ENCODE data around the gene TMEM184A.

The TMEM184A gene

DNA sequence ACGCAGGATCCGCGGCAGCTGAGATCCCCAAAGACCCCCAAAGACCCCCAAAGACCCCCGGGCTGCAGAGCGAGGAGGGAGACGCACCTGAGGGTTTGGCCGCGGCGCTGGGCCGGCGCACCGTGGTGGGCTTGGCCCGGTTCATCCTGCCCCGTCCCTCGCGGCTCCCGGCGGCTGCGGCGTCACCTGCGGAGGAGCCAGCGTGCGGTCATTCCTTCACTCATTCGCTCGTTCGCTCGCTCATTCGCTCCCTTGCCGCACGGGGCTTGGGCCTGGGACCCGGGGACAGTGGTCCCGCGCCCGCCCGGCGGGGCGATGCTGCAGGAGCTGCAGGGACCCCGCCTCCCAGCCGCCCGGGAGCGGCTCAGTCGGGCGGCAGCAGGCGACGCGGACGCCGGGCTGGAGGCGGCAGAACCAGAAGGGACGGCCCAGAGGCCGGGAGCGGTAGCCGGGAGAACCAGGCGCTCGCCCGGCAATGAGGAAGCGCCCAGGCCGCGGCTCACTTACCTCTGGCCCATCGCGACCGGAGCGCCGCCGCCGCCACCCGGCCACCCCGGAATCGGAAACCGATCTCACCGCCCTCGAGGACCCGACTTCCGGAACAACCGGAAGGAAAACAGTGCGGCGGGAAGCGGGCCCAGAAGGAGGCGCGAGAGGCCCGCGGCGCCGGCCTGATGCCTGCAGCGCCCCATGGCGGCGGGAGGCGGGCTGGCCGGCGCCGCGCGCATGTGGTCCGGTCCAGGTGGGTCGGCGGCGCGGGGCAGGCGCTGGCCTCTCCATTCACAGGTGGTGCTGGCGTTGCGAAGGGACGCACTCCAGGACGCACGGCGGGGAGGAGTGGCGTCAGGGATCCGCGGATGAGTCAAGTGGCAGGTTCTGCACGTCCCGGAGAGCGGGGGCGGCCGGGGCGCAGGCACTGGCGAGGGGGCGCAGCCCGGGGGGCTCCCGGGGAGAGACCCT is 51.9 kb downstream of the TMEM184A start, which contains the start of gene INTS1:
Gene INTS1, minus strand, starts transcription at position 574 of the 960 bp plus-strand sequence. Its CDS starts 429 bp downstream, at position 145.
- FAIRE-seq (no peak), DNase-seq (ENCODE audit: low spot score) (peak; percentile 75)

DNA sequence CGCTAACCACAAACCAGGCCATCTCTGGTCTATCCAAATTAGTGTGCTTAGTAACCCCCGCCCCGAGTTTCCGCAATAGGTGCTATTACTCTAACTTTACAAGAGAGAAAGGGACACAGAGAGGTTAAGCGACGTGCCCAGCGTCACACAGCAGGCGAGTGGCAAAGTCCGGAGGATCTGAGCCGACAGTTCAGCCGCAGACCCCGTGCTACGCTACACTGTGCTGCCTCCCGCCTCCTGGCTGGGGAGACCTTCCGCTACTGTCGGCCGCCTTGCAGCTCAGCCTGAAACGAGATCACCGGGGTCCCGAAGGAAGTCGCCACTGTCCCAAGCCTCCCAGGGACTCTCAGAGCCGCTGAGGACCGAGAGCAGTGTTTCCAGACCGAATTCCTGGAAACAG is 52.6 kb downstream of the TMEM184A start:
- DNase-seq (ENCODE audit: low spot score) (no peak), FAIRE-seq (no peak)

DNA sequence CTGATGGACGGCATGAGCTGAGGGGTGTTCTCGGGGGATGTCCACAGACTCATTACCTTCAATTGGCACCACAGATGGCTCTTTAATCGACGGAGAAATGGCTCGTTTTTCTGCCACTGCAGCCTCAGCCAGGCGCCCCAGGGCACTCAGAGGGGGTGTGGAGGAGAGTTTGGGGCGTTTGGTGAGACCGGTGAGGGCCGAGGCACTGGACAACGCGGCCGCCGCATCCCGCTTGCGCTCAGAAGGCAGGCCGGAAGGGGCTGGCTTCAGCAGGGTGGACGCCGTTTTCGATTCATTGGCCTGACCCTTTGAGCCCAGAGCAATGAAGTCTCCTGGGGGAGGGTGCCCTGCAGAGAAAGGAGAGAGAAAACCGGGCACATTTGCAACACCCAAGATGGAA is 53.2 kb downstream of the TMEM184A start:
- no peak for DNase-seq (ENCODE audit: low spot score)
- no peak for FAIRE-seq

DNA sequence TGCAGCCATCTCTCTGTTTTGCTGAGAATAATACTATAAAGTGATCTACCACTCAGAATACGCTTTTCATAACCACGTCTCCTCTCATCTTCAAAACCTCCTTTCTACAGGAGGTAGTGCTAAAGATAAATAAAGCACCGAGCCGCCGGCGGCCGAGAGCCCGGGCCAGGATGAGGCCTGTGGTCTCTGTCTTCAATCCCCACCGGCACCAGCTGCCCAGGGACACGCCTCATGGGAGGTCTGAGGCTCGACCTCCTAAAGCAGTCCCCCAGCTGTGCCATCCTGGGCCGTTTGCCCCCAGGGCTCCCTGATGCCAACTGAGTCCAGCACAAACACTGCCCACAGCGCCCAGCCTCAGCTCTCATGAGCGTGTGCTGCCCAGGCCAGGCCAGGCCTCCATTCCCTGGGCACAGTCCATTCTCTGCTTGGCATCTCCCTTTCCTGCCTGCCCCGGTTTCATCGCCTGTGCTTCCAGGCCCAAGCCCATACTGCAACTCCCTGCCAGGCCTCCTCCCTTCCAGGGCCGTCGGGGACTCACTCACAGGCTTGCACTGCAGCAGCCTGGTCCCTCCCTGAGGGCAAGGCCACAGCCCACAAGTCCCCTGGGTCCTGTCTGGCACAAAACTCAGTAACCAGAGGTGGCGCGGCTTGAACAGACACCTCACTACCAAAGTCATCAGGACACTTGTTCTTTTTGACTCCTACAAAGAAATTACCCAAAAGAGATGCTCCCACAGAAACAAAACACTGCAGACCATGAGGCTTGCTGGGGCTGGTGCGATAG is 54.3 kb downstream of the TMEM184A start:
- no peak for DNase-seq (ENCODE audit: low spot score)
- no peak for FAIRE-seq

DNA sequence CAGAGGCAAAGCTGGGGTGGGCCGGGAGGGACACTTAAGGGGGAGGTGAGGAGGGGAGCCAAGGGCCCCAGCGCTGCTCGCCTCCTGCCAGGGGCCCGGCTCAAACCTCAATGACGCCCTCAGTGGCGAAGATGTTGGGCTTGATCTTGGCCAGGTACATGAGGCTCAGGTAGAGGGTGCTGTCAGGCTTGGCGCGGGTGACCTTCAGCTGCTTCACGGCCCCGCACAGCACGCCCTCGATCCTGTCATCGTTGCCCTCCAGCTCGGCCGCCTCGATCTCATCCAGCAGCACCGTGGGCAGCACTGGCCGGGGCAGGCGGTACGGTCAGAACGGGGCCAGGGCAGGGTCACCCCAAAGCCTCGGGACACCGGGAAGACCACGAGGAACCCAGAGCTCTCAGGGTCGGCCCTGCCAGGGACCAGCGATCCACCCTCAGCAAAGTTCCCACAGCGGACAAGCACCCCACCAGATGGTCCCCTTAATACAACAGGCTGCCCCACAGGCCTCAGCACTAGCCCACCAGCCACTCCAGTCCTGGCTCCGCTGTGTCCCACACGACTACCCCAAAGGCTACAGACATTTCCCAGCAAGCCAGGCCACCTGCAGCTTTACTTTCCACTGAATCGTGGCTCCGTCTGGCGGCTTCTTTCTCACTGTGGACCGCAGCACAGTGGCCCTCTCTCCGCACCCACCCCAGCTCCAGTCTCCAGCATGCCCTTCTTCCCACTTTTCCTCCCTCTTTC is 55.8 kb downstream of the TMEM184A start:
- no peak for DNase-seq (ENCODE audit: low spot score)
- no peak for FAIRE-seq

DNA sequence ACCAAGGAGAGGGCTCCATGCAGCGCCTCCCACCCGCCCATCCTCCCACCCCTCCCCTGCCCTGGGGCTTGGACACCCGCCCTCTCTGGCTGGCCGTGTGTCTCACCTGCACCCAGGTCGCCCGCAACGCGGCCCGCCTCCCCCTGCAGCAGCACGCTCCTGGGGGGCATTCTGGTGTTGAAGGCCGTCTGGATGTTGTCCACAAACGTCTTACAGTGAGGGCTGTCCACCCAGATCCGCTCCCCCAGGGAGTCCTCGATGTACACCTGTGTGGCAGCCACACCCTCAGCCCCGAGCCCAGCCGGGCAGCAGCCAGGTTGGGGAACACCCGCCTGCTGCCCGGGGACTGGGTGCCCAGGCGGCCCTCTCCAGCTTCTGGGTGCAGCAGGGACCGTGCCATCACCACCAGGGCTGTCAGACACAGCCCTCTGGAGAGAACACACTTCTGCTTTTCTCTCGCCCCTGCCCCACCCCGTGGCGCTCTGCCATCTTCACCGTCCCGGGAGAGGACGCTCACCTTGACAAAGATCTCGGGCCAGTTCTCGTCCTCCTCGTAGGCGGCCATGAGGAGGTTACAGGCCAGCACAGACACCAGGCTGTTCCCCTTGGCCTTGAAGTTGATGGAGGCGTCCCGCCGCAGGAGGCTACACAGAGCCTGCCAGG is 56.5 kb downstream of the TMEM184A start:
- no peak for DNase-seq (ENCODE audit: low spot score)
- no peak for FAIRE-seq

DNA sequence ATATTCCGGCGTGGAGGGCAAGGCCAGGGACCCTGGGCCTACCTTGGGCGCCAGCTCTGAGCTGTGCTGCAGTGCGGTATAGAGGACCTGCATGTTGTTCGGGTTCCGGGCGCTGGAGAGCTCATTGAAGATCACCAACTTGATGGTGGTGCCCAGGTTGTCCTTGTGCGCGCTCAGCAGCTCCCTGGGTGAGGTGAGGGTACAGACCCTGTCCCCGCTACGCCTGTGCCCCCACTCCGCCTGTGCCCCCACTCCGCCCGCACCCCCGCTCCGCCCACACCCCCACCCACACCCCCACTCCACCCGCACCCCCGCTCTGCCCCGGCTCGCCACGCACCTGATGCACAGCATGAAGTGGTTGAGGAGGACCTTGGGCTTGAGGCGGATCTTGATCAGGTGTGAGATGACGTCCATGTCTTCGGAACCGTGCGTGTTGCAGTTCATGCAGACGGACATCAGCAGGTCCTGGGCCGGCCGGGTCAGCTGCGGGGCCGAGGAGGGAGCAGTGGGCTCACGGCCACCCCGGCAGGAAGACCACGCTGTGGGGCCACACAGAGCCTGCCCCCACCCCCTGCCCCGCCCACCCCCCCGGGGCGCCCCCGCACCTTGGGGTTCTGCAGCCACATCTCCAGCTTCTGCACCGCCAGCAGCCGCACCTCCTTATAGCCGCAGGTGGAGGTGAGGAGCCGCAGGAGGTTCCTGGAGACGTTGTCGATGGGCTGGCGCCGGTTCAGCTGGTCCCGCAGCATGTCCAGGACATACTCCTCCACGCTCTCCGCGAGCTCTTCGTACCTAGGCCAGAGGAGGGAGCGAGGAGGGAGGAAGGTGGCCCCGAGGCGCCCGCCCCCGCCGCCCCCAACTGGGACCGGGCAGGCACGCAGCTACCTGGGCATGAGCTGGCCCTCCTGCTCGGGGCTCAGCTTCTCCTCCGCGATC is 57.4 kb downstream of the TMEM184A start:
- DNase-seq (ENCODE audit: low spot score) (no peak), FAIRE-seq (no peak)

DNA sequence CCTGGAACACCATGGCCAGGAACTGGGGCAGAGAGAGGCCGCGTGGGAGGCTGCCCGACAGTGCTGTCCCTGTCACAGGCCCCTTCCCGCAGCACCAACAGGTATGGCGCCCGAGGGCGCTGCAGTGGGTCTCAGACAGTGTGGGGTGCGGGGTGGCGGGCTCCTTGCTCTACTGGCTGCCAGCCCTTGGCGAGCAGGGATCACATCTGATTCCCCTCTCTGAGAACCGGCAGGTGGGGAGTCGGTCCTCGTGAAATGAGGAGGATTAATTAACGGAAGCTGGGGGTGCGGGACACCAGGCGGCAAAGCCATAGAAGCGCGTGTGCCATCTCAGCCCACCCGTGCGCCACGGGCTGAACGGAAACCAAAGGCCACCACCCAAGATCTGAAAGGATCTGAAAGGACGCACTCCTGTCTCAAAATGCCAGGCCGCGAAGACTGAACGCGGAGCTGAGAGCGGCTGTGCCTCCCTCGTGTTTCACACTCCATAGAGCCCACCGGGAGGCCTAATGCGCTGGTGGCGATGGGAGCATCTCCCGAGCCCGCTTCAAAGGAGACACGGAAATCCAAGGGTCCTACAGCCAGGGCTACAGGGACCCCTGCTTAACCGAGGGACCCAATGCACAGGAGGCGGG is 58.6 kb downstream of the TMEM184A start:
- DNase-seq (ENCODE audit: low spot score) (no peak), FAIRE-seq (no peak)

DNA sequence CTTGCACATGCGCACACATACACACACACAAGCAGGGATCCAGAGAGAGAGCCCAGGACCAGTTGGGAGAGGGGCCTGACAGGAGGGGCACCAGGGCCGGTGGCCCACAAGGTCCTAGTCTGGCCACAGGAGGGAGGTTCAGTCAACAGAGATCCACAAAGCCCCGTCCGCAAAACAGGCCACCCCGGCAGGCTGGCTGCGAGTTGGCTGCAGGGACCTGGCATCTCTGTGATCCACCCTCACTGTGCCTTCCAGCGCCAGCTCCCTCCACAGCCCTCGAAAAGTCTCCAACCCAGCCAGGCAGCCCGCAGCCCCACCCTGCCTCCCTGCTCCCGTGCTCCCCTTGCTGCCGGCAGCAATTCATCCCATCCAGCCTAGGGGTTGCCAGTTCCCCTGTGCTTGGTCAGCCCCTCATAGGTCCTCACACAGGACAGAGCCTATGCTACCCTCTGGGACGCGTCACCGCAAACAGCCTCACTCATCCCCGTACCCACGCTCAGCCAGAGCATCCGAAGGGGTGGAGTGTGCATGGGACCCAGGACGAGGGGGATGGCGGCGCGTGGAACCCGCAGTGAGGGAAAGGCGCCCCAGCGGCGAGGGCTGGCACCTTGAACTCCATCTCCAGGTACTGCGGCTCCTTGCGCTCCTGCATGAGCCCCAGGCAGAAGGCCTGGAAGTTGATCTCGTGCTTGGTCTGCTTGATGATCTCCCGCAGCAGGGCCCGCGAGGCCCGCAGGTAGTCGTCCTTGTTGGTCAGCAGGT is 59.3 kb downstream of the TMEM184A start:
- DNase-seq (ENCODE audit: low spot score): no peak
- no peak for FAIRE-seq

DNA sequence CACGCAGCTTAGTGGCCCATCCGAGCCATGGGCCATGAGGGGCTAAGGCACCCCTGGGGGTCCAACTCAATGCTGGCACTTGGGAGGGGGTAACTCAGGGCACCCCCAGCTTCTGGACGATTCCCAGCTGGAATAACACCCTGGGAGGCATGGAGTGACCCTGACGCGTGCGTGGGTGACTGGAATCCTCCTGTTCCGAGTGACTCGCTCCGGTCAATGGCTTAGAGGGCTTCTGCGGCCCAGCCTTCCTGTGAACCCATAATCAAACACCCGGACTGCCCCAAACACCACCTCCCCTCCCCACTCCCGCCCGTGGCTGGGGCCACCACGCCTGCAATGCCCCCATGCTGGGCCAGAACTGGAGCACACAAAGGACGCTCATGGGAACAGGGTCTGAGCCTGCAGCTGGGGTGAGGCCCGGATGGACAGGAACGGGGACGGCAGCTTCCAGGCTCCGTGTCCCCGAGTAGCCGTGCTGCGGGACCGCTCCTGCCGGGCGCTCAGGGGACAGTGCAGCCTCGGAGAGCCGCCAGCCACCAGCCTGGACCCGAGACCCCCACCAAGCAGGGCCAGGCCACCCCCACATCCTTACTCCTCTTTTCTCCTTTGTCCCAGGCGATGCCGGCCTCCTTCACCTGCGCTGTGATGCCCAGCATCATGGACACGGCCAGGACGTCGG is 60.3 kb downstream of the TMEM184A start:
- FAIRE-seq: no peak
- no peak for DNase-seq (ENCODE audit: low spot score)

DNA sequence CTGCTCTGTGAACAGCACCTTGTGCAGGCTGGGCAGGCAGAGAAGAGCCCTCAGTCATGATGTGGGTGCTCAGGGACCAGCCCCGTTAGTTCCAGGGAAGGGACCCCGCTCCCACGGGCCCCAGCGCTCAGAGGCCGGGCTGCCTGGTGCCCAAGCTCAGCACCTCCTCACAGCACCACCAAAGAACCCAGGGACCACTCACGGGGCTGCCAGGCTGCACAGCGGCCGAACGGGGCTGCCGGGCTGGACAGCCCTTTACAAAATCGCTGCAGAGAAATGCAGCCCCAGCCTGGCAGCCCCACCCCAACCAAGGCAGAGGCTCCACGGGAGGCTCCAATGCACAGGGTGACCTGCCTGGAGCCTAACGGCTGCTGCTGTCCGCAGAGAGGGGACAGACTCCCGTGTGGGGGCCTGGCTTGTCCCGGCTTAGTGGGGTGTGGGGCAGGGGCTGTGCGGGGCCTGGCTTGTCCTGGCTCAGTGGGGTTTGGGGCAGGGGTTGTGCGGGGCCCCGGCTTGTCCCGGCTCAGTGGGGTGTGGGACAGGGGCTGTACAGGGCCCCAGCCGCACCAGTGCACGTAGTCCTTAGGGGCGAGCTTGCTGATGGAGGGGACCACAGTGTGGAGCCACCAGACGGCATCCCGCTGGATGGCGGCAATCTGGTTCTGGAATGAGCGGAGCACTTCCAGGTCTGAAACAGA is 61.0 kb downstream of the TMEM184A start:
- DNase-seq (ENCODE audit: low spot score) (no peak), FAIRE-seq (no peak)

DNA sequence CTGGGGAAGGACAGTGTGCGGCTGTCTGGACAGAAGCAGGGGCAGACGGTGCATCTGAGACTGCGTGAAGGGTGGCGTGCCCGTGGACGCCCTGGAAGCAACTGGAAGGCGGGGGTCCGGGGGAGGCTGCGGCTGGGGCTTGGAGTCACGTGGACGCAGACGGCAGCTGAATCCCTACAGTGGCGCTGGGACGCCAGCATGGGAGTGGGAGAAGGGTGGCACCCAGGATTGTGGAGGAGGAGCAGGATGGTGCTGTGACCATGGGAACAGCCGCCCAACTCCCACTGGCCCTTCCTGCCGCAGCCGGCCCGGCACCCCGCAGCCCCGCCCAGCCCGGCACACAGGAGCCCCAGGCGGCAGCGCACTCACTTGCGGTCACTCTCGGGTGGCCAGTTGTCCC is 61.6 kb downstream of the TMEM184A start:
- FAIRE-seq (no peak), DNase-seq (ENCODE audit: low spot score) (no peak)

DNA sequence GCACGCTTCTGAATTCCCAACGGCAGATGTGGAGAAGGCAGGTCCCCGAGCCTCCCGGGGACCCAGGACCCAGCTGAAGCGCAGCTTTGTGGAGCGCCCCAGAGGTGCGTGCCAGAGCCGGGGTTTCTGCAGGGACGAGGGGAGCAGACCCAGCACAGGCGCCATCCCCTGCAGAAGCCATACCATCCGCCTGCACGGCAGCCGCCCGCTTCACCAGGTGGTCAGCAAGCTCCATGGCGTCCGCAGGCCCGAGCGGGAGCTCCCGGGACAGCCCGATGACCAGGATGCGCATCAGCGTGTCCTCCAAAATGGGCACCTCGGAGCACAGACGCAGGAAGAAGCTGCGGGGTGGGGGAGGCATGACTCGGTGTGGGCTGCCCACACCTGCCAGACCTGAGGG is 62.4 kb downstream of the TMEM184A start:
- FAIRE-seq (no peak), DNase-seq (ENCODE audit: low spot score) (no peak)

DNA sequence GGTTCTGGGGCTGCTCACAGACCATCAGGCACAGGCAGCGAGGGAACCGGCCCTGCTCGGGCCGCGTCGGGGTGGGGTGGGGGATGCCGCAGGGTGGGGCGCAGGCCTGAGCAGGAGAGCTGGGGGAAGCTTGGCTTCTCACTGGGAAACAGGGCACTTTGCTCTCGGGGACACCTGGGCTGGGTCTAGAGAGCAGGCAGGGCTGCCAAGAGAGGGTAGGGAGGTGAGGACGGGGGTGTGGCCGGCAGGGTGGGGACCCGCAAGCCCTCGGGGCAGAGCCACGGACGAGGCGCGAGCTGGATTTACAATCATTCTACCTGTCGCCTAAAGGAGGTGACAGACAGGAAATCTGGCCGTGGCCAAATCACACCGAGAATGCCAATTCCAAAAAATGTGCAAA is 62.9 kb downstream of the TMEM184A start:
- DNase-seq (ENCODE audit: low spot score) (no peak), FAIRE-seq (no peak)

DNA sequence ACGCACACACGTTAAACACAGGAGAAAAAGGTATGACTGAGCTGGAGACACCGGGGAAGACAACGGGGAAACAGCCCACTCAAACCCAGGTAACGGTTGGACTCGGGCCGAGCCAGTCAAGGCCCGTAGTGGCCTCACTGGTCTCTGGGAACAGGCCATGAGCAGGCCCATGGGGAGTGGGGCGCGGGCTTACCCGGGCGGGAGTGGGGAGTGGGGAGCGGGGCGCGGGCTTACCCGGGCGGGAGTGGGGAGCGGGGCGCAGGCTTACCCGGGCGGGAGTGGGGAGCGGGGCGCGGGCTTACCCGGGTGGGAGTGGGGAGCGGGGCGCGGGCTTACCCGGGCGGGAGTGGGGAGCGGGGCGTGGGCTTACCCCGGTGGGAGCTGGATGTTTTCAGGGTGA is 63.4 kb downstream of the TMEM184A start:
- DNase-seq (ENCODE audit: low spot score) (no peak), FAIRE-seq (no peak)
